WTC11 (cell line): ENCODE data around the gene SLC9A3. TPM values are rescaled to one million over a fixed set of nuclear protein-coding genes. Genes with fewer than 3 reads are reported as not detected.
A peak's percentile ranks its signal among the peaks of the same experiment; 100 is the strongest.

Experiments
- ATAC-seq: fragments of 200-7000 bp; cut with Tn5 transposase; 2 replicates; pipeline ENCODE4 v1.10.0; 2021; ENCODE audit warnings: mild to moderate bottlenecking, moderate library complexity
- CTCF ChIA-PET: fragments of 300-600 bp; sonication (Branson Sonifier 250); formaldehyde crosslinking; loops from one replicate; lab custom pipeline; 2021; ENCODE audit warnings: antibody characterized with exemption; lab: Charles Lee
- POLR2A ChIA-PET: fragments of 350-600 bp; sonication (Branson Sonifier 250); formaldehyde crosslinking; loops from one replicate; lab custom pipeline; 2021; ENCODE audit warnings: antibody characterized with exemption; lab: Charles Lee
- DNase-seq: peaks from one replicate; pipeline ENCODE4 v3.0.0; 2021; ENCODE audit warnings: low spot score
- H3K27ac Mint-ChIP-seq: 2 replicates; pipeline ENCODE4 v1.8.0; 2021; ENCODE audit warnings: mixed read lengths
- H3K27me3 Mint-ChIP-seq: 2 replicates; pipeline ENCODE4 v1.8.0; 2021; ENCODE audit warnings: low read depth, mild to moderate bottlenecking, moderate library complexity, mixed read lengths
- H3K36me3 Mint-ChIP-seq: 2 replicates; pipeline ENCODE4 v1.8.0; 2021; ENCODE audit warnings: mixed read lengths
- H3K4me1 Mint-ChIP-seq: 2 replicates; pipeline ENCODE4 v1.8.0; 2022; ENCODE audit warnings: mixed read lengths
- H3K4me3 Mint-ChIP-seq: 2 replicates; pipeline ENCODE4 v1.8.0; 2021; ENCODE audit warnings: mild to moderate bottlenecking, moderate library complexity, mixed read lengths
- H3K9me3 Mint-ChIP-seq: 2 replicates; pipeline ENCODE4 v1.8.0; 2021; ENCODE audit warnings: mixed read lengths
- CREB1 ChIP-seq: sonication (generic); formaldehyde crosslinking; IDR thresholded peaks from 2 replicates; pipeline ENCODE4 v1.8.0; 2023; ENCODE audit warnings: mild to moderate bottlenecking, missing genetic modification reagents
- E2F4 ChIP-seq: sonication (generic); formaldehyde crosslinking; IDR thresholded peaks from 2 replicates; pipeline ENCODE4 v1.8.1; 2022; ENCODE audit warnings: low read depth, mild to moderate bottlenecking, moderate library complexity, missing genetic modification reagents, borderline replicate concordance
- FOXP1 ChIP-seq: sonication (generic); formaldehyde crosslinking; IDR thresholded peaks from 2 replicates; pipeline ENCODE4 v1.8.0; 2022; ENCODE audit warnings: missing genetic modification reagents, mild to moderate bottlenecking, moderate library complexity, borderline replicate concordance
- GRHL2 ChIP-seq: fragments of 250-450 bp; sonication (Bioruptor Pico); IDR thresholded peaks from 2 replicates; pipeline ENCODE4 v1.8.0; 2022; ENCODE audit warnings: mild to moderate bottlenecking, moderate library complexity; ENCODE audit not compliant: insufficient replicate concordance, severe bottlenecking
- NFATC4 ChIP-seq: fragments of 250-450 bp; sonication (Bioruptor Pico); IDR thresholded peaks from 2 replicates; pipeline ENCODE4 v1.9.0; 2021; ENCODE audit warnings: mild to moderate bottlenecking
- NFYB ChIP-seq: sonication (generic); formaldehyde crosslinking; conservative IDR thresholded peaks from 2 replicates; pipeline ENCODE4 v1.8.0; 2022; ENCODE audit warnings: low read depth, missing genetic modification reagents
- NR1H2 ChIP-seq: sonication (generic); formaldehyde crosslinking; IDR thresholded peaks from 2 replicates; pipeline ENCODE4 v1.9.0; 2021; ENCODE audit warnings: mild to moderate bottlenecking, moderate library complexity, missing genetic modification reagents
- NR2C2 ChIP-seq: sonication (generic); formaldehyde crosslinking; IDR thresholded peaks from 2 replicates; pipeline ENCODE4 v1.8.0; 2022; ENCODE audit warnings: mild to moderate bottlenecking, missing genetic modification reagents
- PREB ChIP-seq: sonication (generic); formaldehyde crosslinking; IDR thresholded peaks from 2 replicates; pipeline ENCODE4 v1.8.1; 2022; ENCODE audit warnings: mild to moderate bottlenecking, missing genetic modification reagents, moderate library complexity, borderline replicate concordance
- PRRX2 ChIP-seq: fragments of 250-450 bp; sonication (Bioruptor Pico); IDR thresholded peaks from 2 replicates; pipeline ENCODE4 v1.8.0; 2021; ENCODE audit warnings: mild to moderate bottlenecking
- RORB ChIP-seq: fragments of 250-450 bp; sonication (Bioruptor Pico); IDR thresholded peaks from 2 replicates; pipeline ENCODE4 v1.9.0; 2021; ENCODE audit warnings: mild to moderate bottlenecking
- TEAD4 ChIP-seq: sonication (generic); formaldehyde crosslinking; IDR thresholded peaks from 2 replicates; pipeline ENCODE4 v1.8.0; 2022; ENCODE audit warnings: mild to moderate bottlenecking, missing genetic modification reagents
- ZBTB43 ChIP-seq: sonication (generic); formaldehyde crosslinking; IDR thresholded peaks from 2 replicates; pipeline ENCODE4 v1.8.1; 2023; ENCODE audit warnings: mild to moderate bottlenecking, missing genetic modification reagents
- ZNF396 ChIP-seq: fragments of 250-450 bp; sonication (Bioruptor Pico); IDR thresholded peaks from 2 replicates; pipeline ENCODE4 v1.8.0; 2021; ENCODE audit warnings: mild to moderate bottlenecking, moderate library complexity, borderline replicate concordance
- ZNF425 ChIP-seq: fragments of 250-450 bp; sonication (Bioruptor Pico); conservative IDR thresholded peaks from 2 replicates; pipeline ENCODE4 v1.9.0; 2021; ENCODE audit warnings: mild to moderate bottlenecking
- ZNF532 ChIP-seq: fragments of 250-450 bp; sonication (Bioruptor Pico); IDR thresholded peaks from 2 replicates; pipeline ENCODE4 v1.9.0; 2021; ENCODE audit warnings: mild to moderate bottlenecking, borderline replicate concordance
- total RNA-seq: library from RNA; stranded (reverse); gene quantifications from 3 replicates; pipeline ENCODE4 v1.2.3, GENCODE V29; 2021
- TF ChIP-seq, protein P1 (sequence below): sonication (generic); formaldehyde crosslinking; IDR thresholded peaks from 2 replicates; pipeline ENCODE4 v1.8.1; 2022; ENCODE audit warnings: low read depth, missing genetic modification reagents, borderline replicate concordance
- TF ChIP-seq, protein P2 (sequence below): sonication (generic); formaldehyde crosslinking; IDR thresholded peaks from 2 replicates; pipeline ENCODE4 v1.8.1; 2023; ENCODE audit warnings: mild to moderate bottlenecking, moderate library complexity, missing genetic modification reagents

The SLC9A3 gene
- total RNA-seq, 1 experiment from 2014 or later, result 1.6 TPM

DNA sequence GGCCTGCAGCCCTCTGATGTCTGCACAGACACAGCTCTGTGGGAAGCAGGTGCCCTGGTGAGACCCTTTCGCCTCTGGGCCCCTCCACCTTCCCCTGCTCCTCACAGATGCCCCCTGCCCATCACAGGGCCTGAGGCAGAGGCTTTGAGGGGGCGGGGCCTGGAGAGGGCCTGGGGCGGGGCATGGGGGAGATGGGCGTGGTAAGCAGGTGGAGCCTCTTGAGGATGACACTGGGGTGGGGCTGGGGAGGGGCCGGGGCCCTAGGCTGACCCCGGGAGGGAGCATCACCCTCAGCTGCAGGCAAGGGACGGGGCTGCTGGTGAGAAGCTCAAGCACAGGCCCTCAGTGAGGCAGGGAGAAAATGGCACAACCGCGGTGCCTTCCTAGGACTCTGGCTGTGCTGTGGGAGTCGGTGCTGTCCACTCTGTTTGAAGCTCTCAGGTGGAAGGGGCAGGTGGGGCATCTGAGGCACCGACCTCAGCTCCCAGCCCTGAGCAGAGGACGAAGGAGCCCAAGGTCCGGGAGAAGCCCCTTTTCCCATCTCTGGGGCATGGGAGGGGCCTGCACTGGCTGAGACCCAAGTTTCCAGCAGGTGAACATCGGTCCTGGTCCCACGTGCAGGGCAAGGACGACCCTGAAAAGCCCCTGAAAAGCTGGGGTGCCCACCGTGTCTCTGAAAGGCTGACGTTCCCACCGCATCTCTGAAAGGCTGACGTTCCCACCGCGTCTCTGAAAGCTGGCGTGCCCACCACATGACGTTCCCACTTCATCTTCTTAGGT is 17.5 kb upstream of the SLC9A3 start:
- Mint-ChIP-seq H3K27ac (no peak overlapping the region), H3K4me3 (no peak overlapping the region), H3K9me3 (peaks cover 3% of the 10 kb centered on the region; the same call in 1 of the 2 replicates), H3K36me3 (no peaks in the 10 kb centered on the region), H3K27me3 (no peaks in the 10 kb centered on the region), H3K4me1 (no peaks in the 10 kb centered on the region)
- TF ChIP-seq NFYB (CRISPR knock-in tag) (no peak), ZBTB43 (CRISPR knock-in tag) (no peak), NFATC4 (CRISPR knock-in tag) (no peak), ZNF425 (CRISPR knock-in tag) (no peak), TEAD4 (no peak), RORB (CRISPR knock-in tag) (no peak), FOXP1 (CRISPR knock-in tag) (no peak), NR2C2 (CRISPR knock-in tag) (no peak), E2F4 (CRISPR knock-in tag) (no peak), GRHL2 (CRISPR knock-in tag) (no peak), PRRX2 (CRISPR knock-in tag) (no peak), NR1H2 (CRISPR knock-in tag) (no peak), ZNF396 (CRISPR knock-in tag) (no peak), PREB (CRISPR knock-in tag) (no peak), CREB1 (CRISPR knock-in tag) (no peak), ZNF532 (CRISPR knock-in tag) (no peak)
- TF ChIP-seq, protein P1, sequence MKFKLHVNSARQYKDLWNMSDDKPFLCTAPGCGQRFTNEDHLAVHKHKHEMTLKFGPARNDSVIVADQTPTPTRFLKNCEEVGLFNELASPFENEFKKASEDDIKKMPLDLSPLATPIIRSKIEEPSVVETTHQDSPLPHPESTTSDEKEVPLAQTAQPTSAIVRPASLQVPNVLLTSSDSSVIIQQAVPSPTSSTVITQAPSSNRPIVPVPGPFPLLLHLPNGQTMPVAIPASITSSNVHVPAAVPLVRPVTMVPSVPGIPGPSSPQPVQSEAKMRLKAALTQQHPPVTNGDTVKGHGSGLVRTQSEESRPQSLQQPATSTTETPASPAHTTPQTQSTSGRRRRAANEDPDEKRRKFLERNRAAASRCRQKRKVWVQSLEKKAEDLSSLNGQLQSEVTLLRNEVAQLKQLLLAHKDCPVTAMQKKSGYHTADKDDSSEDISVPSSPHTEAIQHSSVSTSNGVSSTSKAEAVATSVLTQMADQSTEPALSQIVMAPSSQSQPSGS (CRISPR knock-in tag), result no peak
- TF ChIP-seq, protein P2, sequence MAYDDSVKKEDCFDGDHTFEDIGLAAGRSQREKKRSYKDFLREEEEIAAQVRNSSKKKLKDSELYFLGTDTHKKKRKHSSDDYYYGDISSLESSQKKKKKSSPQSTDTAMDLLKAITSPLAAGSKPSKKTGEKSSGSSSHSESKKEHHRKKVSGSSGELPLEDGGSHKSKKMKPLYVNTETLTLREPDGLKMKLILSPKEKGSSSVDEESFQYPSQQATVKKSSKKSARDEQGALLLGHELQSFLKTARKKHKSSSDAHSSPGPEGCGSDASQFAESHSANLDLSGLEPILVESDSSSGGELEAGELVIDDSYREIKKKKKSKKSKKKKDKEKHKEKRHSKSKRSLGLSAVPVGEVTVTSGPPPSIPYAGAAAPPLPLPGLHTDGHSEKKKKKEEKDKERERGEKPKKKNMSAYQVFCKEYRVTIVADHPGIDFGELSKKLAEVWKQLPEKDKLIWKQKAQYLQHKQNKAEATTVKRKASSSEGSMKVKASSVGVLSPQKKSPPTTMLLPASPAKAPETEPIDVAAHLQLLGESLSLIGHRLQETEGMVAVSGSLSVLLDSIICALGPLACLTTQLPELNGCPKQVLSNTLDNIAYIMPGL, result no peak
- ChIA-PET POLR2A (no interaction called here), CTCF (no interaction called here)
- ATAC-seq (peak; percentile 95), DNase-seq (peak; percentile 57)
